Gastroesophageal sphincter (tissue), 4 donors: ENCODE data around the gene NSMF. TPM values are rescaled to one million over a fixed set of nuclear protein-coding genes. Genes with fewer than 3 reads are reported as not detected.

Source experiments
- ATAC-seq: fragments of 150-250 bp; one replicate; pipeline ENCODE4 v1.9.1; 2016; ENCODE audit warnings: mild to moderate bottlenecking, moderate library complexity
- H3K27ac ChIP-seq, 4 donors: fragments of 200-600 bp; sonication (generic) in 3 of 4; 1 replicate in 3 of 4; 2 replicates in 1 of 4; pipeline ENCODE4 v1.5.1; 2016 to 2019
- H3K27me3 ChIP-seq: fragments of 200-600 bp; sonication (generic); one replicate; pipeline ENCODE4 v1.5.1; 2019
- H3K36me3 ChIP-seq, 2 donors: fragments of 200-600 bp; sonication (generic); one replicate each; pipeline ENCODE4 v1.5.1; 2019; ENCODE audit warnings: control low read depth in 1 of 2
- H3K4me1 ChIP-seq, 3 donors: fragments of 200-600 bp; sonication (generic); 1 replicate in 2 of 3; 2 replicates in 1 of 3; pipeline ENCODE4 v1.5.1; 2016 to 2019; ENCODE audit warnings: control low read depth in 2 of 3
- H3K4me3 ChIP-seq, 2 donors: fragments of 200-600 bp; sonication (generic); one replicate each; pipeline ENCODE4 v1.5.1; 2019; ENCODE audit warnings: mild to moderate bottlenecking in 1 of 2, moderate library complexity in 1 of 2
- H3K9me3 ChIP-seq, 3 donors: fragments of 200-600 bp; sonication (generic); one replicate each; pipeline ENCODE4 v1.5.1; 2017 to 2019; ENCODE audit warnings: control low read depth in 2 of 3
- CTCF ChIP-seq, 4 experiments: fragments of 200-600 bp in 2 of 4; fragments of 450-650 bp in 2 of 4; sonication (generic) in 1 of 4; IDR thresholded peaks; one replicate each; pipeline ENCODE4 v1.5.1; 2017 to 2019; ENCODE audit warnings: antibody characterized with exemption in 4 of 4, mild to moderate bottlenecking in 2 of 4, moderate library complexity in 2 of 4
- EP300 ChIP-seq: sonication (generic); formaldehyde crosslinking; IDR thresholded peaks from one replicate; pipeline ENCODE4 v1.6.1; 2017; ENCODE audit warnings: antibody characterized with exemption, mild to moderate bottlenecking
- POLR2A ChIP-seq, 2 donors: fragments of 450-650 bp; IDR thresholded peaks; one replicate each; pipeline ENCODE4 v1.6.1; 2017; ENCODE audit warnings: antibody characterized with exemption in 2 of 2, mild to moderate bottlenecking in 2 of 2, moderate library complexity in 1 of 2
- POLR2AphosphoS5 ChIP-seq: sonication (generic); formaldehyde crosslinking; IDR thresholded peaks from one replicate; pipeline ENCODE4 v1.6.1; 2017; ENCODE audit warnings: antibody characterized with exemption
- WGBS, 2 donors: methylation state at CpG; one replicate each; pipeline ENCODE4 v1.1.5; 2018; ENCODE audit warnings: low coverage in 1 of 2; 5-methylcytosine and 5-hydroxymethylcytosine counted together
- total RNA-seq, 4 donors: library from RNA; depleted of rRNA; stranded (reverse); fragments of >200 nt; gene quantifications; one replicate each; pipeline ENCODE4 v1.1.0, GENCODE V29; 2016

The NSMF gene
- total RNA-seq, 4 donors from 2014 or later: 38.1 to 63.5 (median 49.1) TPM

- H3K27me3 ChIP-seq: no peaks in the 10 kb centered on the region
- H3K4me1 ChIP-seq: no peaks in the 10 kb centered on the region
- ATAC-seq: no peak
- no peak overlapping the region for H3K4me3 ChIP-seq
- WGBS, 2 donors: 93 to 97% methylated on average over 22 to 31 of the region's 46 CpGs
- H3K27ac ChIP-seq: no peak overlapping the region
- TF ChIP-seq EP300: no peak
- TF ChIP-seq CTCF (IDR thresholded peaks at IDR 0.05): no peak
- no peak for TF ChIP-seq POLR2AphosphoS5
- no peak for TF ChIP-seq POLR2A (IDR thresholded peaks at IDR 0.05)
- peaks cover 0 to 42% of the 10 kb centered on the region in 2 donors for H3K36me3 ChIP-seq
- H3K9me3 ChIP-seq: no peaks in the 10 kb centered on the region
These were observed 35.6 kb upstream of the NSMF start for GRCh38 chr9:137494550-137495351.

- no peaks in the 10 kb centered on the region for H3K27me3 ChIP-seq
- H3K27ac ChIP-seq: no peak overlapping the region
- ATAC-seq: peak; percentile 64
- no peak for TF ChIP-seq POLR2AphosphoS5
- no peak for TF ChIP-seq POLR2A (IDR thresholded peaks at IDR 0.05)
- TF ChIP-seq CTCF (IDR thresholded peaks at IDR 0.05): no peak
- TF ChIP-seq EP300: no peak
- H3K4me1 ChIP-seq: no peaks in the 10 kb centered on the region
- no peaks in the 10 kb centered on the region for H3K9me3 ChIP-seq
- 67 to 80% methylated on average over 3 to 5 of the region's 13 CpGs for WGBS, 2 donors
- H3K36me3 ChIP-seq: peaks cover 0 to 36% of the 10 kb centered on the region in 2 donors
- H3K4me3 ChIP-seq: no peak overlapping the region
These were observed 35.0 kb upstream of the NSMF start for GRCh38 chr9:137494104-137494544.

GRCh38 chr9:137493364-137494103, 34.4 kb upstream of the NSMF start:
- ATAC-seq: no peak
- no peaks in the 10 kb centered on the region for H3K27me3 ChIP-seq
- H3K9me3 ChIP-seq: no peaks in the 10 kb centered on the region
- H3K36me3 ChIP-seq: peaks cover 0 to 37% of the 10 kb centered on the region in 2 donors
- no peak for TF ChIP-seq CTCF (IDR thresholded peaks at IDR 0.05)
- TF ChIP-seq EP300: no peak
- TF ChIP-seq POLR2AphosphoS5: no peak
- no peak for TF ChIP-seq POLR2A (IDR thresholded peaks at IDR 0.05)
- WGBS, 2 donors: 80% methylated on average over 1 of the region's 16 CpGs; no CpG with 5 or more reads in 1 of the 2 donors
- no peaks in the 10 kb centered on the region for H3K4me1 ChIP-seq
- no peak overlapping the region for H3K4me3 ChIP-seq
- H3K27ac ChIP-seq: no peak overlapping the region

GRCh38 chr9:137492464-137493363, 33.6 kb upstream of the NSMF start:
- no peaks in the 10 kb centered on the region for H3K4me1 ChIP-seq
- H3K9me3 ChIP-seq: no peaks in the 10 kb centered on the region
- H3K4me3 ChIP-seq: no peak overlapping the region
- peaks cover 0 to 37% of the 10 kb centered on the region in 2 donors for H3K36me3 ChIP-seq
- no peaks in the 10 kb centered on the region for H3K27me3 ChIP-seq
- 93% methylated on average over 5 of the region's 20 CpGs; no CpG with 5 or more reads in 1 of the 2 donors for WGBS, 2 donors
- no peak for ATAC-seq
- TF ChIP-seq POLR2A (IDR thresholded peaks at IDR 0.05) (no peak), POLR2AphosphoS5 (no peak), CTCF (IDR thresholded peaks at IDR 0.05) (no peak), EP300 (no peak)
- H3K27ac ChIP-seq: no peak overlapping the region
